CD14-positive monocyte (primary cell): ENCODE results near the gene RSF1. TPM values are rescaled to one million over a fixed set of nuclear protein-coding genes. Genes with fewer than 3 reads are reported as not detected.
"Not testable (repeated sequence)": the region's sequence is repeated elsewhere in the genome, so short reads cannot be mapped to it uniquely, and the experiment has no call there.

ENCODE experiments used
- DNase-seq, 3 donors: peaks; one replicate each; pipeline ENCODE4 v3.0.0-alpha.2; 2011 to 2022
- H2AFZ ChIP-seq: 2 replicates; pipeline ENCODE4 v1.6.0; 2012; ENCODE audit warnings: mild to moderate bottlenecking, low read depth, low read length, inconsistent platforms; ENCODE audit not compliant: insufficient read depth, poor library complexity, severe bottlenecking
- H3K27ac ChIP-seq, 2 donors: 1 replicate in 1 of 2; 2 replicates in 1 of 2; pipeline ENCODE4 v1.5.1; 2012 to 2013; ENCODE audit warnings: low read length in 2 of 2, control low read depth in 1 of 2, inconsistent platforms in 1 of 2, low read depth in 1 of 2, mild to moderate bottlenecking in 1 of 2
- H3K27me3 ChIP-seq, 2 donors: one replicate each; pipeline versions ENCODE4 v1.6.0 to v1.6.1; 2011 to 2013; ENCODE audit warnings: low read length in 2 of 2; ENCODE audit not compliant: control insufficient read depth in 2 of 2, insufficient read depth in 2 of 2
- H3K36me3 ChIP-seq, 2 donors: replicated peaks in 1 of 2; 1 replicate in 1 of 2; 2 replicates in 1 of 2; pipeline versions ENCODE4 v1.5.1 to v1.6.1; 2012 to 2013; ENCODE audit warnings: low read length in 2 of 2, control low read depth in 1 of 2, inconsistent platforms in 1 of 2, mild to moderate bottlenecking in 1 of 2; ENCODE audit not compliant: insufficient read depth in 2 of 2, control insufficient read depth in 1 of 2
- H3K4me1 ChIP-seq, 2 donors: 1 replicate in 1 of 2; 2 replicates in 1 of 2; pipeline versions ENCODE4 v1.5.1 to v1.6.1; 2012 to 2013; ENCODE audit warnings: low read length in 2 of 2, control low read depth in 1 of 2, inconsistent platforms in 1 of 2, mild to moderate bottlenecking in 1 of 2, moderate library complexity in 1 of 2; ENCODE audit not compliant: insufficient read depth in 2 of 2, control insufficient read depth in 1 of 2
- H3K4me2 ChIP-seq: replicated peaks from 2 replicates; pipeline ENCODE3; 2012; ENCODE audit warnings: low read length, moderate library complexity, mild to moderate bottlenecking; ENCODE audit not compliant: poor library complexity, severe bottlenecking; ENCODE audit errors: extremely low read depth
- H3K4me3 ChIP-seq, 3 experiments: fragments of 200-600 bp in 1 of 3; sonication (generic) in 1 of 3; replicated peaks in 1 of 3; 1 replicate in 2 of 3; 2 replicates in 1 of 3; pipeline ENCODE4 v1.5.1; 2011 to 2013; ENCODE audit warnings: low read length in 3 of 3, mild to moderate bottlenecking in 3 of 3, control low read depth in 2 of 3, low read depth in 2 of 3, inconsistent platforms in 1 of 3, moderate library complexity in 1 of 3
- H3K79me2 ChIP-seq: 2 replicates; pipeline ENCODE4 v1.6.0; 2012; ENCODE audit warnings: mild to moderate bottlenecking, control low read depth, inconsistent platforms, low read length, moderate library complexity; ENCODE audit not compliant: insufficient read depth
- H3K9ac ChIP-seq: 2 replicates; pipeline ENCODE4 v1.6.0; 2017; ENCODE audit warnings: low read length, mild to moderate bottlenecking; ENCODE audit not compliant: insufficient read depth, poor library complexity, severe bottlenecking
- H3K9me3 ChIP-seq, 2 donors: replicated peaks in 1 of 2; 1 replicate in 1 of 2; 2 replicates in 1 of 2; pipeline versions ENCODE4 v1.5.1 to v1.6.1; 2012 to 2013; ENCODE audit warnings: low read length in 2 of 2, control low read depth in 1 of 2; ENCODE audit not compliant: control insufficient read depth in 1 of 2, insufficient read depth in 1 of 2
- H4K20me1 ChIP-seq: 2 replicates; pipeline ENCODE4 v1.6.0; 2012; ENCODE audit warnings: mild to moderate bottlenecking, low read length, control low read depth, moderate library complexity; ENCODE audit not compliant: insufficient read depth
- H3K27ac Mint-ChIP-seq, 7 donors: one replicate each; pipeline ENCODE4 v1.8.0; 2020; ENCODE audit warnings: mild to moderate bottlenecking in 7 of 7, mixed read lengths in 7 of 7, moderate library complexity in 6 of 7, inconsistent platforms in 2 of 7
- H3K27me3 Mint-ChIP-seq, 3 donors: one replicate each; pipeline ENCODE4 v1.8.0; 2021 to 2022; ENCODE audit warnings: low read depth in 3 of 3, mild to moderate bottlenecking in 3 of 3, mixed read lengths in 3 of 3, moderate library complexity in 3 of 3, inconsistent platforms in 1 of 3
- H3K36me3 Mint-ChIP-seq, 2 donors: one replicate each; pipeline ENCODE4 v1.8.0; 2020; ENCODE audit warnings: mixed read lengths in 2 of 2, inconsistent platforms in 1 of 2, mild to moderate bottlenecking in 1 of 2
- H3K4me1 Mint-ChIP-seq: one replicate; pipeline ENCODE4 v1.8.0; 2020; ENCODE audit warnings: mild to moderate bottlenecking, mixed read lengths
- H3K4me3 Mint-ChIP-seq, 2 donors: one replicate each; pipeline ENCODE4 v1.8.0; 2020; ENCODE audit warnings: mild to moderate bottlenecking in 2 of 2, mixed read lengths in 2 of 2, moderate library complexity in 1 of 2
- H3K9me3 Mint-ChIP-seq, 7 donors: one replicate each; pipeline ENCODE4 v1.8.0; 2020 to 2022; ENCODE audit warnings: mixed read lengths in 7 of 7, mild to moderate bottlenecking in 6 of 7, moderate library complexity in 6 of 7, inconsistent platforms in 2 of 7
- CTCF ChIP-seq: fragments of 200-600 bp; IDR thresholded peaks from one replicate; pipeline ENCODE4 v1.8.0; 2022; ENCODE audit warnings: antibody characterized with exemption, mild to moderate bottlenecking
- WGBS: methylation state at CpG from one replicate; pipeline ENCODE4 v1.1.5; 2013; ENCODE audit warnings: missing lambda C conversion rate; ENCODE audit not compliant: insufficient coverage; 5-methylcytosine and 5-hydroxymethylcytosine counted together
- intact Hi-C, 2 donors: fragments of 100-400 bp; cut with micrococcal nuclease; formaldehyde crosslinking; loops; one replicate each; pipeline versions ENCODE4 v1.15.0 to v1.15.1; 2023
- polyA plus RNA-seq, 3 donors: library from polyadenylated mRNA; depleted of rRNA in 1 of 3; unstranded in 2 of 3; stranded (reverse) in 1 of 3; fragments of 300-500 nt in 2 of 3; fragments of >200 nt in 1 of 3; fragmentation: Illumina TruSeq in 2 of 3; gene quantifications; 1 replicate in 2 of 3; 2 replicates in 1 of 3; pipeline ENCODE4 v1.2.3, GENCODE V29; 2012 to 2021

The RSF1 gene
- polyA plus RNA-seq, 3 donors, result 8.3 to 14.8 (median 9.2) TPM

DNA sequence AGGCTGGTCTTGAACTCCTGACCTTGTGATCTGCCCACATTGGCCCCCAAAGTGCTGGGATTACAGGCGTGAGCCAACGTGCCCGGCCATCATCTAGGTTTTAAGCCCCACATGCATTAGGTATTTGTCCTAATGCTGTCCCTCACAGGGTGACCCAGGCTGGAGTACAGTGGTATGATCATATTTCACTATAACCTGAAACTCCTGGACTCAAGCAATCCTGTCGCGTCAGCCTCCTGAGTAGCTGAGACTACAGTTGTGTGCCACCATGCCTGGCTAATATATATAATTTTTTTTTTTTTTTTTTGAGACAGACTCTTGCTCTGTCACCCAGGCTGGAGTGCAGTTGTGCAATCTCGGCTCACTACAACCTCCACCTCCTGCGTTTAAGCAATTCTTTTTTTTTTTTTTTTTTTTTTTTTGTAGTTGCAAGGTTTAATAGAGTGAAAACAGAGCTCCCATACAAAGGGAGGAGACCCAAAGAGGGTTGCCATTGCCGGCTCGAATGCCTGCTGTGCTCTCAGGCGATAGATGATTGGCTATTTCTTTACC, 37.5 kb upstream of the RSF1 start:
- H3K9ac ChIP-seq, H3K79me2 ChIP-seq, H3K4me1 ChIP-seq, intact Hi-C loops, H3K4me2 ChIP-seq, DNase-seq, H3K4me1 Mint-ChIP-seq, H3K27me3 ChIP-seq, H3K27ac Mint-ChIP-seq, H4K20me1 ChIP-seq, H2AFZ ChIP-seq, H3K4me3 ChIP-seq, H3K27ac ChIP-seq, H3K27me3 Mint-ChIP-seq, H3K4me3 Mint-ChIP-seq: not testable (repeated sequence)
- Histone ChIP-seq H3K36me3 (peaks cover 4 to 23% of the 10 kb centered on the region in 2 donors), H3K9me3 (peaks cover 28 to 30% of the 10 kb centered on the region in 2 donors)
- H3K36me3 Mint-ChIP-seq, result peaks cover 20 to 42% of the 10 kb centered on the region in 2 donors
- 100% methylated on average over 2 of the region's 10 CpGs for WGBS
- peaks cover 23 to 35% (median 31%) of the 10 kb centered on the region in 7 donors for H3K9me3 Mint-ChIP-seq

DNA sequence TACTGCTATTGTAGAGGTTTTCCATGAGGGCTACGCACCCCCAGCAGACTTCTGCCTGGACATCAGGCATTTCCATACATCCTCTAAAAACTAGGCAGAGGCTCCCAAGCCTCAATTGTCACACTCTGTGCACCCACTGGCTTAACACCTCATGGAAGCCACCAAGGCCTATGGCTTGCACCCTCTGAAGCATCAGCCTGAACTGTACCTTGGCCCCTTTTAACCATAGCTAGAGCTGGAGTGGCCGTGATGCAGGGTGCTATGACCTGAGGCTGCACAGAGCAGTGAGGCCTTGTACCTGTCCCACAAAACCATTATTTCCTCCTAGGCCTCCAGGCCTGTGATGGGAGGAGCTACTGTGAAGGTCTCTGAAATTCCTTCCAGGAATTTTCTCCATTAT, 34.3 kb upstream of the RSF1 start:
- Histone ChIP-seq H3K4me2 (no peak overlapping the region), H3K27me3 (no peaks in the 10 kb centered on the region), H2AFZ (no peak overlapping the region), H3K36me3 (peaks cover 7 to 26% of the 10 kb centered on the region in 2 donors), H3K27ac (no peak overlapping the region), H3K9ac (no peak overlapping the region), H4K20me1 (no peaks in the 10 kb centered on the region), H3K9me3 (peaks cover 30% of the 10 kb centered on the region in 2 donors), H3K4me3 (peak overlapping the region in 1 of 3 experiments; percentile 14), H3K4me1 (no peaks in the 10 kb centered on the region), H3K79me2 (no peaks in the 10 kb centered on the region)
- Mint-ChIP-seq H3K36me3 (peaks cover 26 to 51% of the 10 kb centered on the region in 2 donors), H3K9me3 (peaks cover 23 to 39% (median 33%) of the 10 kb centered on the region in 7 donors), H3K4me3 (no peak overlapping the region), H3K27ac (no peak overlapping the region), H3K4me1 (no peaks in the 10 kb centered on the region), H3K27me3 (peaks cover 0 to 1% (median 0%) of the 10 kb centered on the region in 3 donors)
- intact Hi-C loops, result no loop called here
- TF ChIP-seq CTCF, result no peak
- no CpG with 5 or more reads among the region's 2 CpGs for WGBS
- no peak for DNase-seq
